DOHH2 (cell line): Measurements from ENCODE around the gene FAM117B.

ENCODE experiments used
- CTCF ChIP-seq: fragments of 200-600 bp; sonication (generic); IDR thresholded peaks from one replicate; pipeline ENCODE4 v1.5.1; 2014; ENCODE audit warnings: antibody characterized with exemption, mild to moderate bottlenecking, low read depth, low read length; ENCODE audit not compliant: poor library complexity, severe bottlenecking
- EZH2phosphoT487 ChIP-seq: fragments of 200-600 bp; sonication (generic); IDR thresholded peaks from 2 replicates; pipeline ENCODE4 v1.6.1; 2017; ENCODE audit warnings: borderline replicate concordance, mild to moderate bottlenecking, antibody characterized with exemption, low read length, moderate library complexity, mixed read lengths

GRCh38 chr2:202690321-202690900, 55.6 kb downstream of the FAM117B start:
- TF ChIP-seq CTCF (no peak), EZH2phosphoT487 (no peak)
